GM20000 (cell line): Measurements from ENCODE around the gene CHRM1.

Experiments used
- DNase-seq: peaks from one replicate; pipeline ENCODE4 v3.0.0; 2012; ENCODE audit warnings: low spot score
- TF ChIP-seq, protein P1 (sequence below): IDR thresholded peaks from 2 replicates; pipeline ENCODE4 v1.5.1; 2012; ENCODE audit warnings: mild to moderate bottlenecking, control low read depth; ENCODE audit errors: extremely low read depth, missing control alignments

Gene CHRM1, protein sequence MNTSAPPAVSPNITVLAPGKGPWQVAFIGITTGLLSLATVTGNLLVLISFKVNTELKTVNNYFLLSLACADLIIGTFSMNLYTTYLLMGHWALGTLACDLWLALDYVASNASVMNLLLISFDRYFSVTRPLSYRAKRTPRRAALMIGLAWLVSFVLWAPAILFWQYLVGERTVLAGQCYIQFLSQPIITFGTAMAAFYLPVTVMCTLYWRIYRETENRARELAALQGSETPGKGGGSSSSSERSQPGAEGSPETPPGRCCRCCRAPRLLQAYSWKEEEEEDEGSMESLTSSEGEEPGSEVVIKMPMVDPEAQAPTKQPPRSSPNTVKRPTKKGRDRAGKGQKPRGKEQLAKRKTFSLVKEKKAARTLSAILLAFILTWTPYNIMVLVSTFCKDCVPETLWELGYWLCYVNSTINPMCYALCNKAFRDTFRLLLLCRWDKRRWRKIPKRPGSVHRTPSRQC

GRCh38 chr11:62921201-62921572, at the start of gene CHRM1:
TSS of gene CHRM1 (minus strand) at chr11:62921363. CDS start at chr11:62911100, 10,263 bp downstream.
- DNase-seq, result no peak
- TF ChIP-seq, protein P1, sequence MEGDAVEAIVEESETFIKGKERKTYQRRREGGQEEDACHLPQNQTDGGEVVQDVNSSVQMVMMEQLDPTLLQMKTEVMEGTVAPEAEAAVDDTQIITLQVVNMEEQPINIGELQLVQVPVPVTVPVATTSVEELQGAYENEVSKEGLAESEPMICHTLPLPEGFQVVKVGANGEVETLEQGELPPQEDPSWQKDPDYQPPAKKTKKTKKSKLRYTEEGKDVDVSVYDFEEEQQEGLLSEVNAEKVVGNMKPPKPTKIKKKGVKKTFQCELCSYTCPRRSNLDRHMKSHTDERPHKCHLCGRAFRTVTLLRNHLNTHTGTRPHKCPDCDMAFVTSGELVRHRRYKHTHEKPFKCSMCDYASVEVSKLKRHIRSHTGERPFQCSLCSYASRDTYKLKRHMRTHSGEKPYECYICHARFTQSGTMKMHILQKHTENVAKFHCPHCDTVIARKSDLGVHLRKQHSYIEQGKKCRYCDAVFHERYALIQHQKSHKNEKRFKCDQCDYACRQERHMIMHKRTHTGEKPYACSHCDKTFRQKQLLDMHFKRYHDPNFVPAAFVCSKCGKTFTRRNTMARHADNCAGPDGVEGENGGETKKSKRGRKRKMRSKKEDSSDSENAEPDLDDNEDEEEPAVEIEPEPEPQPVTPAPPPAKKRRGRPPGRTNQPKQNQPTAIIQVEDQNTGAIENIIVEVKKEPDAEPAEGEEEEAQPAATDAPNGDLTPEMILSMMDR, result no peak

DNA sequence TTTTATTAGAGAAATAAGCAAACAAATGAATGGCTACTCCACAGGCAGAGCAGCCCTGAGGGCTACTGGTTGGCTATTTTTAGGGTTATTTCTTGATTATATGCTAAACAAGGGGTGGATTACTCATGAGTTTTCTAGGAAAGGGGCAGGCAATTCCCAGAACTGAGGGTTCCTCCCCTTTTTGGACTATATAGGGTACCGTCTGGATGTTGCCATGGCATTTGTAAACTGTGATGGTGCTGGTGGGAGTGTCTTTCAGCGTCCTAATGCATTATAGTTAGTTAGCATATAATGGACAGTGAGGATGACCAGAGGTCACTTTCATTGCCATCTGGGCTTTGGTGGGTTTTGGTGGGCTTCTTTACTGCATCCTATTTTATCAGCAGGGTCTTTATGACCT, 44.4 kb upstream of the CHRM1 start:
- TF ChIP-seq, protein P1, result no peak
- no peak for DNase-seq

GRCh38 chr11:62962391-62962790, 41.2 kb upstream of the CHRM1 start:
- no peak for DNase-seq
- TF ChIP-seq, protein P1, result no peak

- TF ChIP-seq, protein P1, result no peak
Measured at GRCh38 chr11:62961017-62961570, 39.9 kb upstream of the CHRM1 start.

DNA sequence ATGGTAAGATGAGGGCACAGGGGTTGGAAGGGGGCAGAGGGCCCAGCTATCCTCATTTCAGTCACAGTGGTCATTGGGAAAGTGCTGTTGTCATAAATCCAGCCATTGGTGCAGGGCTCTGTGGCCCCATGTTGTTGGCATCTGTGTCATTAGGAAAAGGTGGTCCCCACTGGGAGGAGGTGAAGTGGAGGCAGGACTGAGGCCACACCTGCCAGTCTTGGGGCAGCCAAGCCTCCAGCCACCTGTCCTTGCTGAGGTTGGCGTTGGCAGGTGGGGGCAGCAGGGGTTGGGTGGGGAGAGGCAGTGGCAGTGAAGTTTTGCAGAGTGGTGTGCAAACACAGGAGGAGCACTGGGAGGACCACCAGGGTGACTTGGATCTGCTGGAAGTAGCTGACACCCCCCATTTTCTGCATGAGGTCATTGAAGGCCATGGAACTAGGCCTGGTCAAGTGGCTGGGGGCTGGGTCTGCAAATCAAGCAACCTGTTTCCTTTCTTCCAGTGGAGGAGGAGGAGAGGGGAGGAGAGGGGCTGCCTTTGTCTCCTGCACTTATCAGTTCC, 38.3 kb upstream of the CHRM1 start:
- TF ChIP-seq, protein P1, result no peak
- DNase-seq, result no peak

More at GRCh38 chr11:62961017-62961570, 39.9 kb upstream of the CHRM1 start:
- DNase-seq, result no peak

DNA sequence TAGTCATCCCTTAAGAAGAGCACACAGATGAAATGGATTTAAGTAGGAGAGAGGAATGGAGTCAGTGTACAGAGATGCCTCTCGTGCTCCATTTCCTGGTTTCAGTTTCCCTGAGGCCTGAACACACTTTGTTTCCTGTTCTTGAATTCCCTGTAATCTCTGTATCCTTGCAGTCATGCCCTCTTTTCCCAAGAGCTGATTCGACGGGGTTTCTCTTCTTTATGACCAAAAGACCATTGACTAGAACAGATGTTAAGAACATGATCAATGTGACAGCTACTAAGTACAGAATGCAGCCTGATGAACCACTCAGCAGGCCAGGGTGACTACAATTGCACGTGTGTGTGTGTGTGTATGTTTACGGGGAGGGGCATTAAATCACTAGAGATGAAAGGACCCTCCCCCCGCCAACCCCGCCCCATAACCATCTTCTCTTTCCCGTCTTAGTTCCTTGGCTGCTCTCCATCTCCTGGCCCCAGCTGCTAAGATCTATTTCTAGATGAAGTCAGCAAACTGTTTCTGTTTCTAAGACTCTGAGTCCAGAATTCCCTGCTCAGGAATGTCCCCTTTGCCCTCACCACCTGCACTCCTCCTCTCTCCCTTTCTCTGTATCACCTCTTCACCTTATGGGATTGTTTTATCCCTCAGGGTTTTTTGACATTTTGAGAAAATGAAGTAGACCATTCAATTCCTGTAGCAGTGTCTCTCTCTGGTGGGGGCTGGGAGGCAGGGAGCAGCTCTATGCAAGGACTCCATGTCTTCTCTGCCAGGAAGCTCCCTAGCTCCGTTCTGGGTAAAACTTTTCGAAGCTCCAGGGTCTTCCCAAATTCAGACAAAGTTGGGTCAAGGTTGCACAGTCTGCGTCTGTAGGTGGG, 37.6 kb upstream of the CHRM1 start:
- no peak for DNase-seq

More for the DNA sequence above, 37.6 kb upstream of the CHRM1 start:
- TF ChIP-seq, protein P1, result no peak
